HTERT RPE-1 (cell line): ENCODE measurements around the gene GPR68.
"Not testable (repeated sequence)": the region's sequence is repeated elsewhere in the genome, so short reads cannot be mapped to it uniquely, and the experiment has no call there.

ENCODE experiments used
- in situ Hi-C: fragments of 300-500 bp; cut with MboI; formaldehyde crosslinking; loops from 4 replicates; pipeline ENCODE4 v1.14.3; 2020; ENCODE audit warnings: low sequenced_read_pairs

GPR68 gene

DNA sequence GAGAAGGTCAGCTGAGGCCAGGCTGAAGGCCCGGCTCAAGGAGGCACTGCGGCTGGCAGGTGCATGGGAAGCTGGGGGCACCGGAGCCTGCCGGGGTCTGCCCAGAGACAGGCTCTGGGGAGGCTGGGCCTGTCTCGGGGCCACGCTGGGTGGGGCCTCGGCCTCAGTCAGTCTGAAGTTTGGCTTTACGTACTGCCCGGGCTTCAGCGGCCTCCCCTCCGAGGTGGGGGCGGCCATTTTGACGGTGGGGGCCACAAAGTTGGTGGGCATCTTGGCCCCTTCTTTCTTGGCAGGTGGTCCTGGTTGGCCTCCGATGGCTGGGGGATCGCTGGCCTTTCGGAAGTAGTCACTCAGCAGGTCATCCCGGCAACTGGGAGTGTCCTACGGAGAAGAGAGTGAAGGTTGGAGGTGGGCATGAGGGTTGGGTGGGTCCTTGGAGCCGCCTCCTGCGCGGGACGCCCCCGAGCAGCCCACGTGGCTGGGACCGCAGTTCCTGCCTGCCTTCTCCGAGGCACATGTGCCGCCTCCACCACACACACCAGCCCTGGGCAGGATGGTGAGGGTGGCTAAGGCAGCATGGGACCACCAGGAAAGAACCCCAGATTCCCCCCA lies 28.9 kb upstream of the GPR68 start:
- in situ Hi-C loops, result no loop called here

DNA sequence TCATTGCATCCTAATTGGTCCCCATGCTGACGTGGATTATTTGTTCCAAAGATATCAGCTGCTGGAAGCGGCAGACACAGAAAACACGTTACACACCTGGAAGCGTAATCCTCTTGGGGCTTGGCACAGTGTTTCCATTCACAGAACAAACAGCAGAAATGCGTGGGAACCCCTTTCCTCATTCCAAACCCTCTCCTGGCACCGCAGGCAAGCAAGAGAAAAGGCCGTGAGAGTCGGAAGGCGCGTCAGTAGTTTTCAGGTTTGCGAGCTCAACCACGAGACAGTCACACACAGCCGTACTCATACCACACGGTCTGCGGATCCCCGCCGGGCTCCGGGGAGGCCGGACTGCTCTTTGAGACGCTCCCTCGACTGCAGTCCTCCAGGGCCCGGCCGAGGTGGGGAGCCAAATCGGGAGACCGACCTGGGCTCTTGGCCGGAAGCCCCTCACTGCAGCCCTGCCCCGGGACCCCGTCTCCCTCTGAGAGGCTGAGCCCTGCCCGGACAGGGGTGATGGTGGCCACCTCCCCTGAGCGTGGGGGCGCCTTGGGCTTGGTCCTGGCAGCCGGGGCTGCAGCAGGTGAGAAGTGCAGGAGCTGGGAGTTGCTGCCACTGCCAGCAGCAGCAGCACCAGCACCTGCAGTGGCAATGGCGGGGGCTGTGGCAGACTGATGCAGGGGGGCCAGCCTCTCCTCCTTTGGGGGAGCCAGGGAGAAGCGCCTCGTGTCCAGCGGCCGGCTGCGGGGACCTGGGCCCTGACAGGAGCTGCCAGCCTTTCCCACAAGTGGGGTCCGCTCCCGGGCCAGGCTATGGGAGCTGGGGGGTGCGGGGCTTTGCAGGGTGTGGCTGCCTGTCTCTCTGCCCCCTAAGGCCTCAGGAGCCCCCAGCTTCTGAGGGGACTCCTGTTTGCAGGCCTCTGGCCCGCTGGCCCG lies 28.1 kb upstream of the GPR68 start:
- in situ Hi-C loops, result no loop called here

- in situ Hi-C loops, result no loop called here
These were observed 27.1 kb upstream of the GPR68 start for GRCh38 chr14:91271639-91272038.

DNA sequence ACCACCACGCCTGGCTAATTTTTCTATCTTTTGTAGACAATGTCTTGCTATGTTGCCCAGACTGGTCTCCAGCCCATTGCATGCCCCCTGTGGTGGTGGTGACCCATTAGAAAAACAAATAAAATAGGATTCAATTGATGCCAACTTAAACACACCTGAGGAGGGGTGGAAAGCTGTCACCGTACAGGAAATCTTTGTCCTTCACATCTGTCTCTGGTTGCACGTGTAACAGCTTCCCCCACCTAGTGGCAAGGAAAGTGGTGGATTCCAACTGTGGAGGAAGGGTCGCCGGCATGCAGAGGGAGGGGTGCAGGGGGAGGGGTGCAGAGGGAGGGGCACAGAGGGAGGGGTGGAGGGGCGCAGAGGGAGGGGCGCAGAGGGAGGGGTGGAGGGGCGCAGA lies 26.1 kb upstream of the GPR68 start:
- in situ Hi-C loops, result no loop called here

GRCh38 chr14:91270188-91270587 lies 25.7 kb upstream of the GPR68 start:
- in situ Hi-C loops, result no loop called here

GRCh38 chr14:91269076-91269991 lies 24.8 kb upstream of the GPR68 start:
- in situ Hi-C loops, result no loop called here

- in situ Hi-C loops, result no loop called here
These were observed 23.5 kb upstream of the GPR68 start for GRCh38 chr14:91267965-91268437.

DNA sequence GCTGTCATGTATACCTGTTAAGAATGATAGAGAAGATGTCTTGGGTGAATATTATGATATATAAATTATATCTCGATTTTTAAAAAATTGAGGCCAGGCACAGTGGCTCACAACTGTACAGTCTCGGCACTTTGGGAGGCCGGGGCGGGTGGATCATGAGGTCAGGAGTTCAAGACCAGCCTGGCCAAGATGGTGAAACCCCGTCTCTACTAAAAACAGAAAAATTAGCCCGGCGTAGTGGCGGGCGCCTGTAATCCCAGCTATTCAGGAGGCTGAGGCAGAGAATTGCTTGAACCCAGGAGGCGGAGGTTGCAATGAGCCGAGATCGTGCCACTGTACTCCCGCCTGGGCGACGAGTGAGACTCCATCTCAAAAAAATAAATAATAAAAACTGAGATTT lies 21.8 kb upstream of the GPR68 start:
- in situ Hi-C loops, result not testable (repeated sequence)

DNA sequence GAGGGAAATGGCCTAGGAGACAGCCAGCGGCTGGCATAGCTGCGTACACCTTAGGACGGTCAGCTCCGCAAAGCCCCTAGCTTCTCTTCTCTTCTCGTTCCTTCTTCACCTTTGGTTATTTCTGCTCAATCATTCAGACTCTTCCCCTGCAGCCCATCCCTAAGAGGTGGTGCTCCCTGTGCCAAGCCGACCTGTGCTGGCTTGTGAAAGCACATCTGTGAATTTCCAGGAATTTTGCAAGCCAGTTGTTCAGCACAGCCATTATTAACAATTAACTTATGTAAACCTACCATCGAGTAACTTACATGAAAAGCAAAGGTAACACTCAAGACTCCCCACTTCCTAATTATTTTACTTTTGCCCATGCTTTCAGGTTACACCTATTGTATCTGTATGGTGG lies 20.9 kb upstream of the GPR68 start:
- in situ Hi-C loops, result no loop called here

- in situ Hi-C loops, result no loop called here
These were observed 19.9 kb upstream of the GPR68 start for GRCh38 chr14:91264151-91265150.

DNA sequence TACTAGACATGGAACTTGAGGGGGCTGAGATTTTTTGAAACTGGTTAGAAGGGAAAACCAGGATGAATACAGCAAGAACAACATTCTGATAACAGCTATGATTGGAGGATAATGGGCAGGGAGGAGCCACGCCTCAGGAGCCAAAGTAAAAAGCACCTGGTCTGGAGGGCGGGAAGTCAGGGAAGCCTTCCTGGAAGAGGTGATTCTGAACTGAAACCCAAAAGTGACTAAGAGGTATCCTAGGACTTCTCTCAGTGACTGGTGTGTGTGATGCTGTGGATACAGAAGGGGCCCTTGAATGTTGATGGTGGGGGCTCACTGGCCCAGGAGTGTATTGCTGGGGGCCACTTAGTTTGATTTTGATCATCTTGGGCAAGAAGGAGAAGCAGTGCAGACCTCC lies 18.8 kb upstream of the GPR68 start:
- in situ Hi-C loops, result no loop called here

DNA sequence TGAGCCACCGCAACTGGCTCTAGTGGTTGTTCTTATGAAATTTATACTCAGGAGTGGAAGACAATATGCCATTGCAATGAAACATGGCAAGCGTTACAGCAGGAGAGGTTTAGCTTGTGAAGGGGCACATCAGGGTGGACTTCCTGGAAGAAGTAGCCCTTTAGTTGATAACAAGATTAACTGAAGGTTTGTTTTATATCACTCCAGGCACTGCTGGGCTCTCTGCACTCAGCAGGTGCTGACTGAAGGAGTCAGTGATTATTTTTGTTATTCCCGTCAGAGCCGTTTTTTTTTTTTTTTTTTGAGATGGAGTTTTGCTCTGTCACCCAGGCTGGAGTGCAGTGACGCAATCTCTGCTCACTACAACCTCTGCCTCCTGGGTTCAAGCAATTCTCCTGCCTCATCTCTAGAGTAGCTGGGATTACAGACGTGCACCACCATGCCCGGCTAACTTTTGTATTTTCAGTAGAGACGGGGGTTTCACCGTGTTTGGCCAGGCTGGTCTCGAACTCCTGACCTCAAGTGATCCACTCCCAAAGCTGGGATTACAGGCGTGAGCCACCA lies 17.6 kb upstream of the GPR68 start:
- in situ Hi-C loops, result no loop called here

DNA sequence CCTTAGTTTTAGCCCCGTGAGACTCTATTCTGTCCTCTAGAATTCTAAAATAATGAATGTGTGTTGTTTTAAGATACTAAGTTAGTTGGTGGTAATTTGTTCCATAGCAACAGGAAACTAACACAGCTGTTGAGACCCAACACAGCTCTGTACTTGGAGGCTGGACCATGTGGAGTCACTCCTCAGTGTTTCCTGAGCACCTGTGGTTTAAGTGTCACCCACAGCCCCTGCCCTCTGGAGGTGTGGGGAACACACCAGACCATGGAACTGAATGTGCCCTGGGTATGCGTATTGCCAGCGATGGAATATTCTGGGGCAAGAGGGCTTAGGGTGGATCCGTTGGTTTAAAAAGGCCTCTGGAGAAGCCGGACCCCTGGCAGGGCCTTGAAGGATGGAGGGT lies 16.6 kb upstream of the GPR68 start:
- in situ Hi-C loops, result no loop called here

DNA sequence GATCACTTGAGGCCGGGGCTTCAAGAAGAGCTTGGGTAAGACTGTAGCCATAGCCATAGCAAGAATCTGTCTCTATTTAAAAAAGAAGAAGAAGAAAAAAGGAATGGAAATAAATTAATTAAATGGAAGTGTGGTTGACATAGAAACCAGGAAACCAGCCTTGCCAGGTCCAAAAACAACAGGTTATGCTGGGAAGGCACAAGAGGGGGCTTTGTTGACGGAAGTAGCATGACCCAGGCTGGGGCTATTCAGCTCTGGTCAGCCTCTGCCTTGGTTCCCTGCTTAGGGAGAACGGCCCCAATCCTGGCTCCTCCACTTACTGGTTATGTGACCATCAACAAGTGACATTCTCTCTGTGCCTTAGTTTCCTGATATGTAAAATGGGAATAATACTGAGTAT lies 14.4 kb upstream of the GPR68 start:
- in situ Hi-C loops, result no loop called here

GRCh38 chr14:91258011-91258618 lies 13.6 kb upstream of the GPR68 start:
- in situ Hi-C loops, result no loop called here

DNA sequence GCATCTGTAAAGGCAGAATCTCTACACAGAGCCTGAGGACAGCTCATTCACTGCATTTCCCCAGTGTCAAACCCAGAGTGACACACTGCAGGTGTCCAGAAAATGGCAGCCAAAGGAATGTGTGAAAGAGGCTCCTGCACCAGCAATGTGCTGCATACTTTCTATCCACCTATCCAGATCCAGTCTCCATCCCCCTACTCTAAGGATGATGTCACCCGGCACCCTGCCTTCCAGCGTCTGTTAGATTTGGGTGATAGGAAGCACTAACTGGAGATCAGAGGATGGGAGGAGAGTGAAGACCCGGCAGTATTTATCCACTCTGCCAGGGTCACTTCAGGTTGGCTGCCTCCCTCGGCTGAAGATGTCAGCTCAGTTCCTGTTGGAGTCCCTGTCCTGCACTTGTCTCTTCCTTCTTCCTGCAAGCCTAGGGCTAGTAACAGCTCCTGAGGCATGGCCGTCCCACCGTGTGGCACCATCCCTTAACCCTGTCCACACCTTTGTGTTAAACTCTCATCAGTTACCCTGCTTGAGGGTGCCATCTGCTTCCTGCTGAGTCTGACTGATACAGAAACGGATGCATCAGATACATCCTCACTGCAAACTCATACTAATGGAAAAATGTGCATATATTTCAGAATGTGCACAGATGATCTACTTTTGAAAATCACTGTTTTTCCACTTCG lies 13.0 kb upstream of the GPR68 start:
- in situ Hi-C loops, result no loop called here

DNA sequence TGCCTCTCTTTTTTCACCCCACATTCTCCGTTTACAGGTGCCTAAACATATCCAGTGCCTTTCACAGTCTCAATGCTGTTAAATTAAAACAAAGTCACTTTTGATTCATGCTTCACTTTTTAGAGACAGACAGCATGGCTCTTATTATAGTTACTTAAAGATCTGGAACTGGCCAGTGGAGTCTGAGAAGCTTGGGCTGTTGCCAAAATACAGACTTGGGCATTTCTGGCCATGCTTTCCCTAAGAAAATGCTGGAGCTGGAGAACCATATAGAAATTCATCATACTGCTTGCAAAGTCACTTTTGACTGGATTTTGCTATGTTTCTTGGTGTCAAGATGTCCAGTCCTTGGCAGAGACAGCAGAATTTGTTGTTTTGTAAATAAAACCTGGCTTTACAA lies 12.2 kb upstream of the GPR68 start:
- in situ Hi-C loops, result no loop called here

DNA sequence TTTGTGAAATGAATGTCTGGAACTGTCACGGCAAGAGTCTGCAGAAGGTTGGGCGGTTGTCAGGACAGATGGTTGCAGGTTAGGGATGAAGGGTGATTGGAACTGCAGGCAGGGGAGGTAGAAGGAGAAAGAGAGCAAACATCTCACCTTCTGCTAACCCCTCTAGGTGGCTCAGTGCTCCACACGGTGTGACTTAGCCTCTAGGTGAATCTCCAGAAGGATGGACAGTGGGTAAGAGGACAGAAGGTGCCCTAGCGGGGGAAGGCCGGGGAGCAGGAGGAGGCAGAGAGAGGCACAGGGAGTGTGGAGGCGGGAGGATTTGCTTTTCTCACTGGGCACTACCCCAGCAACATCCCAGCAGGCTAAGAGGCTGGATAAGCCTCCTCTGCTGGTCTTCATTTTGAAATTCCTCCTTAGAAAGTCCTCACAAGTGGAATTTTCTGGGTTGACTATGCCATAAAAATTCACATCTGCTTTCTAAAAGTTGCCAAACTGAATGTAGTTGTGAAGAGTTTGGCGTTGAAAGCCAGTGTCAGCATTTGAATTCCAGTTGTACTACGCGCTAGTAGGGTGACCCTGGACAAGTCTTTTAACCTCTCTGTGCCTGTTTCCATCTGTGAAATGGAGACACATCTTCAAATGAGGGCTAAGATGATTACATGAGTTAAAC lies 10.7 kb upstream of the GPR68 start:
- in situ Hi-C loops, result no loop called here
